GM21717 (cell line): ENCODE data around the gene CLCN2.

Experiments used
- ATAC-seq: cut with Tn5 transposase; IDR thresholded peaks from one replicate; pipeline ENCODE4 v1.9.1; 2021; ENCODE audit warnings: mild to moderate bottlenecking, moderate library complexity; ENCODE audit not compliant: unreplicated experiment

Gene CLCN2

DNA sequence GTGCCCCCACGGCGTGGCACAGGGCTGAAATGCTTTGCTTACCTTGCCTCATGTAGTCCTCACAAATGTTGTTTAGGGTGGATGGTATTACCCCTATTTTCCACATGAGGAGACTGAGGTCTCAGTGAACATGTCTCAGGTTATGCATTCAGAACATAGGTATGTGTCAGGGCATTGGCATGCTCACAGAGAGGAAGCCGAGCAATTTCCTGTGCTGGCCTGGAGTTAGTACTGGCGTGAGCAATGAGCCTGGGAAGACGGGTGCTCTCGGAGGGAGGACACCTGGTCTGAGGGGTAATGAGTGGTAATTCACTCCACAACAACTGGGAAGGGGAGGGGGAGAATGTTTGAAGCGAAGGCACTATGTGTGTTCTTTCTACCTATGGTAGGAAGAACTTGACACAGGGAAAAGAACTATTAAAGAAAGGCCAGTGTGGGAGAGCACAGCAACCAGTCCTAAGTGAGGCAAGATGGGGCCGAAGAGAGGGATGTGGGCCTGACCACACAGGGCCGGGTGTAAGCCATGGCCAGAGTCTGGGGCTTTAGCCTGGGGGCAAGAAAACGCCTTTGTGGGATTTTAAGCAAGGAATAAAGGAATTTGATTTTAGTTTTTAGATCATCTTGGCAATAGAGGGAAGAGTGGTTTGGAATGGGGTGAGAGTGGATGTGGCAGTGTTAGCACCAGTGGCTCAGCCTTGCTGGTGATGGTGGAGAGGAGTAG lies 28.9 kb downstream of the CLCN2 start:
- no peak for ATAC-seq

DNA sequence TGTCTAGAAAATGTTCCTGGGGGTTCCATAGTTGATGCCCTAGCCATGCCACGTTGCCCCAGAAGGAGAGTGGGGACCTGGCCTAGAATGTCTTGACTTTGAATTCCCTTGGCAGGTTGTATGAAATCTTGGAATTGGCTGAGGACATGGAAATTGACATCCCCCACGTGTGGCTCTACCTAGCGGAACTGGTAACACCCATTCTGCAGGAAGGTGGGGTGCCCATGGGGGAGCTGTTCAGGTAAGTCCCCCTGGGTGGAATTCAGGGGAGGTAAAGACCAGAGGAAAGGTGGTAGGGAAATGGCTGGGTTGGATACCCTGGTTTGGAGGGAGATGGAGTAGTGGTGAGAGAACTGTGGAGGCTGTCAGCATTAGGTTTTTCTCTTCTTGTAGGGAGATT lies 32.9 kb downstream of the CLCN2 start:
- no peak for ATAC-seq

DNA sequence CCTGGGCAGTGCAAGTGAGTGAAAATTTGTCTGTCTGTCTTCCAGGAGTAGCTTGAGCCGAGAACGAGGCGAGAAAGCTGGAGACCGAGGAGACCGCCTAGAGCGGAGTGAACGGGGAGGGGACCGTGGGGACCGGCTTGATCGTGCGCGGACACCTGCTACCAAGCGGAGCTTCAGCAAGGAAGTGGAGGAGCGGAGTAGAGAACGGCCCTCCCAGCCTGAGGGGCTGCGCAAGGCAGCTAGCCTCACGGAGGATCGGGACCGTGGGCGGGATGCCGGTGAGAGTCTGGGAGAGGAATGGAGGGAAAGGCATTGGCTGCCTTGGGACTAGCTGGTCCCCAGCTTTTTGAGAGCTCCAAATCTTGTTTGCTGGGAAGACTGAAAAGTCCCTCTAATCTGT lies 34.2 kb downstream of the CLCN2 start:
- ATAC-seq, result no peak

DNA sequence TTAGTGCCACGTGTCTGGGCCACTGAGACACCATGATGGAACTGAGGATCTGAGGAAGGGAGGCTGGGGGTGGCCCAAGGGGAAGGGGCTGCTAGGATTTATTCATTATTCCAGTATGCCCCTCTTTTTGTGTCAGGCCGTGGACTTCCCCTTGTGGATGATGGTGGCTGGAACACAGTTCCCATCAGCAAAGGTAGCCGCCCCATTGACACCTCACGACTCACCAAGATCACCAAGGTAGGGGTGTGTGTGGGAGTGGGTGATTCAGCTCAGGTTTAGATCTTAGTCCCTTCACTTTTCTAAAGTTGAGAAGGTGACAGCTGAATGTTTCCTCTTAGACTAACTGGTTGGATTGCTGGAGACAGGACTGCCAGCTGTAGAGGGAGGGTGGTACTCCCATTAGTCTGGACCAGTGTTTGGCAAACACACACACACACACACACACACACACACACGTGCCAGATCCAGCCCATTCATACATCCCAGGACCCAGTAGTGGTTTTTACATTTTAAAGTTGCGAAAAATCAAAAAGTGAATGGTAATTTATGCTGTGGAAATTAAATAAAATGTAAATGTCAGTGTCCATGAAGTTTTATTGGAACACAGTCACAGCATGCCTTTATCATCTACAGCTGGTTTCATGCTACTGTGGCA lies 35.6 kb downstream of the CLCN2 start:
- ATAC-seq, result no peak

DNA sequence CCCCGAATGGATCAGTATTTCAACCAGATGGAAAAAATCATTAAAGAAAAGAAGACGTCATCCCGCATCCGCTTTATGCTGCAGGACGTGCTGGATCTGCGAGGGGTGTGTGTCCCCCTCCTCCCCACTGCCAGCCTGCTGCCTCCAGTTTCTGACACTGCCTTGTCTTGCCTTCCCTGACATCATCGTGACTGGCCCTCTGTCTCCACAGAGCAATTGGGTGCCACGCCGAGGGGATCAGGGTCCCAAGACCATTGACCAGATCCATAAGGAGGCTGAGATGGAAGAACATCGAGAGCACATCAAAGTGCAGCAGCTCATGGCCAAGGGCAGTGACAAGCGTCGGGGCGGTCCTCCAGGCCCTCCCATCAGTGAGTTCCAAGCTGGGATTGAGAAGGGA lies 36.1 kb downstream of the CLCN2 start:
- no peak for ATAC-seq

DNA sequence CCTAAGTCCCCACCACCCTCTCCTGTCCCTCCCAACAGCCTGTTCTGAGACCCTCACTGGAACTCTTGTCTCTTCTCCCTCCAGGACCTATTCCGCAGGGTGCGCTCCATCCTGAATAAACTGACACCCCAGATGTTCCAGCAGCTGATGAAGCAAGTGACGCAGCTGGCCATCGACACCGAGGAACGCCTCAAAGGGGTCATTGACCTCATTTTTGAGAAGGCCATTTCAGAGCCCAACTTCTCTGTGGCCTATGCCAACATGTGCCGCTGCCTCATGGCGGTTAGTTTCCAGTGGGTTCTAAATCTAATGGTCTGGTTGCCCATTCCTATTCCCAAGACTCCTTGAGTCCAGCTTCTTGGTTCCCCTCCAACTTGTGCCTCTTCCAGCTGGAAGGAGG lies 37.7 kb downstream of the CLCN2 start:
- no peak for ATAC-seq

DNA sequence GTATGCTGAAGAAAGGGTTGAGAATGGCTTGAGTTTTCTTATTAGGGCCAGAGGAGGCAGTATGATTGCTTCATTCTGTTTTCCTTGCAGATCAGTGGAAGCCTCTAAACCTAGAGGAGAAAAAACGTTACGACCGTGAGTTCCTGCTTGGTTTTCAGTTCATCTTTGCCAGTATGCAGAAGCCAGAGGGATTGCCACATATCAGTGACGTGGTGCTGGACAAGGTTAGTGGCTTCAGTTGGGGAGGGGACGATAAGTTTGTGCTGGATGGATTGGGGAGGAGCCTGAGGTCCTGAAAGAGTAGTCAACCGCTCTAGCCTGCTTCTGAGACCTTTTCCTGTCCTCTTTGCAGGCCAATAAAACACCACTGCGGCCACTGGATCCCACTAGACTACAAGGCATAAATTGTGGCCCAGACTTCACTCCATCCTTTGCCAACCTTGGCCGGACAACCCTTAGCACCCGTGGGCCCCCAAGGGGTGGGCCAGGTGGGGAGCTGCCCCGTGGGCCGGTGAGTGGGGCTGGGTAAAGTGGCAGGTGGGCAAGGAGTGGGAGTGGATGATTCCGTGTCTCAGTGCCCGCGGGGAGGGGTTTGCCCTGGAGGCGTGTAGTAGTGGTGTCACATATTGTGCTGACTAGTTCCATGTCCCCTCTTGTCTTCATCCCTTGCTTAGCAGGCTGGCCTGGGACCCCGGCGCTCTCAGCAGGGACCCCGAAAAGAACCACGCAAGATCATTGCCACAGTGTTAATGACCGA lies 38.5 kb downstream of the CLCN2 start:
- ATAC-seq, result no peak

DNA sequence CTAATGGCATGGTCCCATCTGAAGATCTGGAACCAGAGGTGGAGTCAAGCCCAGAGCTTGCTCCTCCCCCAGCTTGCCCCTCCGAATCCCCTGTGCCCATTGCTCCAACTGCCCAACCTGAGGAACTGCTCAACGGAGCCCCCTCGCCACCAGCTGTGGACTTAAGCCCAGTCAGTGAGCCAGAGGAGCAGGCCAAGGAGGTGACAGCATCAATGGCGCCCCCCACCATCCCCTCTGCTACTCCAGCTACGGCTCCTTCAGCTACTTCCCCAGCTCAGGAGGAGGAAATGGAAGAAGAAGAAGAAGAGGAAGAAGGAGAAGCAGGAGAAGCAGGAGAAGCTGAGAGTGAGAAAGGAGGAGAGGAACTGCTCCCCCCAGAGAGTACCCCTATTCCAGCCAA lies 39.7 kb downstream of the CLCN2 start:
- no peak for ATAC-seq

DNA sequence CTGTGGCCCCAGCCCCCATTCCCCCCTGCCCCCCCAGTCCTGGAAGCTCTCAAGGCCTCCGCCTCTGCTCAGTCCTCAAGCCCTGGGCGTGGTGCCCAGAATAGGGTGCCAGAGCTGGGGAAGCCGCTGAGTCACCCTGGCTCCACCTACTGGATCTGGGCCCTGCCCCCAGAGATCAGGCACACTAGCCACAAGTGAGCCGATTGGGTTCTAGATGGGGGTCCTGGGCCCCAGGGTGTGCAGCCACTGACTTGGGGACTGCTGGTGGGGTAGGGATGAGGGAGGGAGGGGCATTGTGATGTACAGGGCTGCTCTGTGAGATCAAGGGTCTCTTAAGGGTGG lies 41.3 kb downstream of the CLCN2 start:
- no peak for ATAC-seq

DNA sequence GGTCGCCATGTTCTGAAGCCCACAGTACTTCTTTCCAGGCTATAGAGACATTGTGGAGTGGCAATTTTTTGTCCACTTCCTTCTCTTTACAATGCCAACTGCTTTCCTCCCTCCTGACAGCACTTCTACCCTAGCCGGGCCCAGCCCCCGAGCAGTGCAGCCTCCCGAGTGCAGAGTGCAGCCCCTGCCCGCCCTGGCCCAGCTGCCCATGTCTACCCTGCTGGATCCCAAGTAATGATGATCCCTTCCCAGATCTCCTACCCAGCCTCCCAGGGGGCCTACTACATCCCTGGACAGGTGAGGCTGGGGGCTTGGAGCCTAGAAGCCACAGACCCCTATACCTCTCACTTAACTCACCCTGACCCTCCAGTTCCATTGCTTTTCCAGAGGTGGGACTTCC lies 44.2 kb downstream of the CLCN2 start:
- no peak for ATAC-seq

DNA sequence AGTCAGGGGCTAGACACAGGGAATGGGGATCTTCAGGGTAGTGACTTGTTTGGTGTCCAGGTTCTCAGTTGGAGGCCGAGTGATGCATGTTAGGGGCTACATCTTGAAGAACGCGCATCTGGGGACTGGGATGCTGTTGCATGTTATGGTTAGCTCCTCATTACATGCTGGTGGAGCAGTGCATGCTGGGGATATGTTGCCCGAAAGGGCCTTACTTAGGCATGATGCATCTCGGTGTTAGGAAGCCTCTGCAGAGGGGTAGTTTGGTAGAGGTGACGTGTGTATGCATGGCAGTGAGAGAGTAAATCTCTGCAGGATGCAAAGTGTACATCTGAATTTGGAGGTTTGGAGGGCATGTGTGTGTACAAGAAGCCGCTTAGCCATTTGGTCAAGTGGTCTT lies 44.6 kb downstream of the CLCN2 start:
- ATAC-seq, result no peak

DNA sequence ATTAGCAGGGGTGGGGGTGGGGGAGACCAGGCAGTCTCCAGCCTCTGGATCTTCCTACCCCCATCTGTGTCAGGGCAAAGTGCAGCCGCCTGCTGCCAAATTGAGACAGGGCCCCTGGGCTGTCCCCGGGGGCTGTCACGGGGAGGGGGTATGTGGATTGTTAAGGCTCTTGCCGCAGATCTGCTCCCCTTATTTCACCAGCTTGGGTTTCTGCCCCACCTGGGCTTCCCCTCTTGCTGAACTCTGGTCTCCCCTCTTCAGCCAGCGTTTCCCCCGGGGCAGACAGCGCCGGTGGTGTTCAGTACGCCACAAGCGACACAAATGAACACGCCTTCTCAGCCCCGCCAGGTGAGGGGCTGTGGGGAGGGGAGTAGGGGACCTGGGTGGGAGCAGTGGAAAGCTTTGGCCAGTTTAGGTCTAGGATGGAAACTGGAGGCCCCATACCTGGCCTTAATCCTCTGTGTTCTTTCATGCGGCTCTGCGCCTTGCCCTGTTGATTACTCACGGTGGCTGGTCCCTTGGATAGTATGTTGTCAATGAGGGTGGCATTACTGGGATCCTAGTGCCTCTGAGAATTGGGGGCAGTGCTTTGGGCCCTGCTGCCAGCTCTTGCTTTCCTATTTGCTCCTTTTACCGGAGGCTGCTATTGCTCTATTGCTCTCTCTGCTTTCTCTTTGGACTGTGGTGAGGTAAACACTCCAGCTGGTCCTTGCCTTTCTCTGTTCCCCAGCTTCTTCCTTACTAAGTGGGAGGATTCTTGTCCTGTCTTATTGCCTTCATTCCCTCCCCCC lies 45.3 kb downstream of the CLCN2 start:
- ATAC-seq, result no peak

DNA sequence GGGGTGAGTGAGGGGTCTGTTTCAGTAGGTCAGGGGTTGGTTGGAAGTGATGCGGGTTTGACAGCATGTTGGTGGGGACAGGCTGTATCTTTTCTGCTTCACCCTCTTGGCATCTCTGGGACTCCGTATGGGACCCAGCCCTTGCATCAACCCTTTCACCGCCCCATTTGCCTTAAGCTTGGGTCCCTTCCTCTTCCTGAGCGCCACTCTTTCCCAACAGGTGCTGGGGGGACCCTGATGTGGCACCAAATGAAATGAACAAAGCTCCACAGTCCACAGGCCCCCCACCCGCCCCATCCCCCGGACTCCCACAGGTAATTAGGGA lies 45.9 kb downstream of the CLCN2 start:
- peak; percentile 6 for ATAC-seq

DNA sequence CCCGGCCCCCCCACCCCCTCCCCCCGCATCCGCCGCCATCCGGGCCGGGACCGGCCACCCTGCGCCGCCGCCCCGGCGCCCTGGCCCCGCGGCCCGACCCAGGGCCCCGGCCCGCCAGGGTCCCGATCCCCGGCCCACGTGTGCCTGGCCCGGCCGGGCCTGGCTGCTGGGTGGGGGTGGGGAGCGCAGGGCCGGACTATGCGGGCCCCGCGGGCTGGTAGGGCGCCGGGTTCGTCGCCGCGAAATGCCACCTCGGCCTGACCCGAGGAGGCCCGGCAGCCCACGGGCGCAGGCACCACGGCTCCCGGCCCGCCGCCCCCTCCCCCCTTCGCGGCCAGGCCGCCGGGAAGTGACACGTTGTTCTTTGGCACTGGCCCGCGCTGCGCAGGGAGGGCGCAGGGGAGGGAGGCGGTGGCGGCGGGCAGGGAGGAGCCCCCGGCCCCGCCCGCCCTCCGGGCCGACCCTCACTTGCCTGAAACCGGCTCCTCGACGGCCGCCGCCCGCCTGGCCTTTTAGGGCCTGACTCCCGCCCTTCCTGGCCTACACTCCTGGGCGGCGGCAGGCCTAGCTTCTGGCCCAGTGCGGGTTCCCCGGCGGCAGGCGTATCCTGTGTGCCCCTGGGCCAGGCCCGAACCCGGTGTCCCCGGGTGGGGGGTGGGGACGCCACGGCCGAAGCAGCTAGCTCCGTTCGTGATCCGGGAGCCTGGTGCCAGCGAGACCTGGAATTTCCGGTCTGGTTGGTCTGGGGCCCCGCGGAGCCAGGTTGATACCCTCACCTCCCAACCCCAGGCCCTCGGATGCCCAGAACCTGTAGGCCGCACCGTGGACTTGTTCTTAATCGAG lies 46.5 kb downstream of the CLCN2 start:
- peak; percentile 50 for ATAC-seq

DNA sequence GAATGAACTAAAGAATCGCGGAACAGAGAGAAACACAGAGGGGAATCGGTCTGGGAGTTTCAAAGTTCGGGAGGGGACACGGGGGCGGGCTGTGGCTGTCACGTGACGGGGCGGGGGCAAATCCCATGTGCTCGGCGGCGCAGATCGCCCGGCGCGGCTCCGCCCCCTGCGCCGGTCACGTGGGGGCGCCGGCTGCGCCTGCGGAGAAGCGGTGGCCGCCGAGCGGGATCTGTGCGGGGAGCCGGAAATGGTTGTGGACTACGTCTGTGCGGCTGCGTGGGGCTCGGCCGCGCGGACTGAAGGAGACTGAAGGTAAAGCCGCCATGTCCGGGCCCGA lies 47.1 kb downstream of the CLCN2 start, which contains the start of gene EIF4G1:
TSS of gene EIF4G1 (plus strand) at position 244 of the 337 bp plus-strand sequence. CDS start 1,191 bp downstream, outside the sequence.
- peak; percentile 78 for ATAC-seq

DNA sequence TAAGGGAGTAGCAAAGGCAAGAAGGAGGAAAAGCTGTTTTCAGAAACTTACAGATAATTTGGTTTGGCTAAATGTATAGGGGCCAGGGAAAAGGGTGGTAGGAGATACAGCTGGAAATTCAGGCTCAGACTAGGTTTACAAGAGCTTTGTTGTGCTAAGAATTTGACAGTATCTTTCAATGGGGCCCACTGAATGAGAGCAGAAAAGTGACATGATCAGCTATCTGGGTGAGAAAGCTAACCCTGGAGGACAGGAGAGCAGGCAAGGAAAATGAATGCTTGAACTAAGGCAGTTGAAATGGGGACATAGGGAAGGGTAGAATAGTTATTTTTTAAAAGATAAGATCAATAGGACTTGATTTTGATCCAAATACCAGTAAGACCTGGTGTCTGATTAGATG lies 49.8 kb downstream of the CLCN2 start:
- no peak for ATAC-seq

DNA sequence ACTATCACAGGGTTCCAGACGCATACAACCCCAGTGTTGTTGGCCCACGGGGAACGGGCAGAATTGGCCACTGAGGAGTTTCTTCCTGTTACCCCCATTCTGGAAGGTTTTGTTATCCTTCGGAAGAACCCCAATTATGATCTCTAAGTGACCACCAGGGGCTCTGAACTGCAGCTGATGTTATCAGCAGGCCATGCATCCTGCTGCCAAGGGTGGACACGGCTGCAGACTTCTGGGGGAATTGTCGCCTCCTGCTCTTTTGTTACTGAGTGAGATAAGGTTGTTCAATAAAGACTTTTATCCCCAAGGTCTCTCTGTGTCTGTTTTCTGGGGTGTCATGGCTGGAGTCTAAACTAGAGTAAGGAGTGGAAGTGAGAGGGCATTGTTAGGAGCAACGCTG lies 52.7 kb downstream of the CLCN2 start:
- ATAC-seq, result no peak

DNA sequence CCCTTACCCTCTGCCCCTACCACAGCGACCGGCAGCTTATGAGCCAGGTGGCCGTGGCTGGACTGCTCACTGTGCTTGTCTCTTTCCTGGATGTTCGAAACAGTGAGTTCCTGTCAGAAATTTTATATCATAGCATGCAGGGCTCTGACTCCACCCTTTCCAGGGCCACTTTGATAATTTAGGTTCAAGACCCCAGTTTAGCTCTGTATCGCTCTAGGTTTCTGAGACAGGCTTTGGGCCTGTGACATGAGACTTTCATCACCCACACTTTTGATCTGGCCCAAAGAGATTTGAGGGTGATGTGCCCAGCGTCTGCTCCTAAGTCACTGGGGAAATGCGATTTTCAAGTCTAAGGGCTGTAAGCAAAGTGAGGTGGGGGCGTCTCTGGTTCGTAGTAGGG lies 53.5 kb downstream of the CLCN2 start:
- ATAC-seq, result no peak

DNA sequence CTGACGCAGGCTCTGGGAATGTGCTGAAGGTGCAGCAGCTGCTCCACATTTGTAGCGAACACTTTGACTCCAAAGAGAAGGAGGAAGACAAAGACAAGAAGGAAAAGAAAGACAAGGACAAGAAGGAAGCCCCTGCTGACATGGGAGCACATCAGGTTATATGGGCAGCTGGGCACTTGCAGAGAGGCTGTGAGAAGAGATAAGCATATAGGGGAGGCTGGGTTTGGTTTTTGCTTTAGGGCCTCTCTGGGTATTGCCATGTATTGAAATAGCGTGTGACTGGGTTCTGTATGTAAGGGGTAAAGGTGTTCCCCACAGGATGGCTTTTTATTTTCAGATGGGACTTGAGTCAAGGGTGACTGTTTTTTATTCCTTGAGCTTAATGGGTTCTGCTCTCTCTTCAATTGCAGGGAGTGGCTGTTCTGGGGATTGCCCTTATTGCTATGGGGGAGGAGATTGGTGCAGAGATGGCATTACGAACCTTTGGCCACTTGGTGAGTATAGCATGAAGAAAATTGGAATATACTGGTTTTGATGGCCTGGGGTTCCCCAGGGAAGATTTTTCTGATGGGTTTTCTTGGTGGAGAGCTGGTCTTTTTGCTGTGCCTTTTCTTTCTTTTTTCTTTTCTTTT lies 54.9 kb downstream of the CLCN2 start:
- ATAC-seq, result no peak

DNA sequence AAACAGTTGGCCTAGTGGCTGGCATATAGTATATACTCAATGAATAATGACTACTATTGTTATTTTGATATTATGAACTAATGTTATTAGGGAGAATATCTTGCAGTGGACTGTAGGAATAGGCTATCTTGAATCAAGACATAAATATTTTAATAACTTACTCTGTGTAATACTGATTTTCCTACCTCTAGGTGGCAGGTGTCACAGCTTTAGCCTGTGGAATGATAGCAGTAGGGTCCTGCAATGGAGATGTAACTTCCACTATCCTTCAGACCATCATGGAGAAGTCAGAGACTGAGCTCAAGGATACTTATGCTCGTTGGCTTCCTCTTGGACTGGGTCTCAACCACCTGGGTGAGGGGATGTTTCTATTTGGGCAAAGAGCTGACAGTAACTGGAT lies 55.8 kb downstream of the CLCN2 start:
- no peak for ATAC-seq
